ENCODE results near the gene TBL1Y. TPM values are rescaled to one million over a fixed set of nuclear protein-coding genes. Genes with fewer than 3 reads are reported as not detected.

TBL1Y gene
- total RNA-seq, 1 experiment from 2014 or later, result not detected

DNA sequence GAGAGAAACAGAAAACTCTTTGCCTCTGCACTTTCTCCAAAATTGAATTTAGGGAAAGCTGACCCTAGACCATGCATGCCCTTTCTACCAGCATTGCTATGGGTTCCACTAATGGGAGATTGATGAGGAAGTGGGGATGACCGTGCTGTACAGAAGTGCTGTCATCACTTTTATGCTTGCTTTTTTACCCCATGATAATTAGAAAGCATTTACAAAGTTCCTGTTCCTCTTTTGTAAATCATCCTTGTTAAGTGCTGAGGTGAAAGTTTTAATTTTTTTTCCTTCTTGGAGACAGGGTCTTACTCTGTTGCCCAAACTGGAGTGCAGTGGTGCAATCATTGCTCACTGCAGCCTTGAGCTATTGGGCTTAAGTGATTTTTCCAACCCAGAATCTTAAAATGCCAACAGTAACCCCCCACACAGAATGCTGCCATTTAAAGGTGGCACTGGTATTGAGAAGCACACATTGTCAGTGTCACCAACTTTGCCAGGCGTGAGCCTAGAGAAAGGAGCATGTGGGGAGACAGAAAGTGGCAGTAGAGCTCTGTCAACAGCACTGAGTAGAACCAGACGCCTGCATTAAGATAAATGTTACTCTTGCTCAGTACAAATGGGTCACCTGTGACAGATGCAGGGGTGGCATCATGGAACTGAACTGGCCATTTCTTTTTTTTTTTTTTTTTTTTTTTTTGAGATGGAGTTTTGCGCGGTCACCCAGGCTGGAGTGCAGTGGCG, 79.6 kb downstream of the TBL1Y start:
- ATAC-seq (no peak), DNase-seq (ENCODE audit: low read depth, low spot score) (no peak)
- Histone ChIP-seq H3K79me2 (ENCODE audit: insufficient read depth, low read length) (no peaks in the 10 kb centered on the region), H3K9me2 (ENCODE audit: insufficient read depth) (no peaks in the 10 kb centered on the region), H2AFZ (ENCODE audit: low read depth, low read length, poor library complexity, severe bottlenecking) (no peak overlapping the region), H3K9ac (ENCODE audit: low read length) (no peak overlapping the region), H3K4me3 (replicated peaks in 1 of 2; ENCODE audit: low read depth in 1 of 2, low read length in 2 of 2) (no peak overlapping the region), H3K36me3 (ENCODE audit: control insufficient read depth in 1 of 2, insufficient read depth in 2 of 2, low read length in 2 of 2) (no peaks in the 10 kb centered on the region), H3K27ac (ENCODE audit: low read depth, low read length) (no peak overlapping the region), H3K4me2 (ENCODE audit: low read length) (no peak overlapping the region), H3K4me1 (ENCODE audit: control insufficient read depth in 1 of 2, insufficient read depth in 2 of 2, low read length in 2 of 2) (no peaks in the 10 kb centered on the region), H4K20me1 (ENCODE audit: insufficient read depth) (no peaks in the 10 kb centered on the region), H3K9me3 (ENCODE audit: control insufficient read depth in 1 of 2, insufficient read depth in 1 of 2, low read depth in 1 of 2, low read length in 2 of 2) (no peaks in the 10 kb centered on the region), H3K27me3 (ENCODE audit: insufficient read depth, low read length) (no peaks in the 10 kb centered on the region)
- TF ChIP-seq SIN3A (IDR thresholded peaks at IDR 0.05; ENCODE audit: low read depth) (no peak), EGR1 (IDR thresholded peaks at IDR 0.05; ENCODE audit: low read depth) (no peak), TCF7L2 (IDR thresholded peaks at IDR 0.05; ENCODE audit: borderline replicate concordance, extremely low read depth, insufficient read depth, insufficient read length) (no peak), POLR2AphosphoS5 (IDR thresholded peaks at IDR 0.05; ENCODE audit: low read depth, low read length) (no peak), EZH2 (IDR thresholded peaks at IDR 0.05) (no peak), EZH2phosphoT487 (IDR thresholded peaks at IDR 0.05; ENCODE audit: borderline replicate concordance) (no peak), POLR2A (IDR thresholded peaks at IDR 0.05; ENCODE audit: borderline replicate concordance, extremely low read depth, insufficient read depth, insufficient read length) (no peak), CBX3 (IDR thresholded peaks at IDR 0.05; ENCODE audit: low read depth) (no peak), YY1 (IDR thresholded peaks at IDR 0.05; ENCODE audit: extremely low read depth, insufficient replicate concordance, low read depth, low read length) (no peak), ZFX (IDR thresholded peaks at IDR 0.05) (no peak), RAD21 (IDR thresholded peaks at IDR 0.05; ENCODE audit: low read depth) (no peak)
- TF ChIP-seq, protein P1, sequence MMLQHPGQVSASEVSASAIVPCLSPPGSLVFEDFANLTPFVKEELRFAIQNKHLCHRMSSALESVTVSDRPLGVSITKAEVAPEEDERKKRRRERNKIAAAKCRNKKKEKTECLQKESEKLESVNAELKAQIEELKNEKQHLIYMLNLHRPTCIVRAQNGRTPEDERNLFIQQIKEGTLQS (IDR thresholded peaks at IDR 0.05), result no peak
- TF ChIP-seq, protein P2, sequence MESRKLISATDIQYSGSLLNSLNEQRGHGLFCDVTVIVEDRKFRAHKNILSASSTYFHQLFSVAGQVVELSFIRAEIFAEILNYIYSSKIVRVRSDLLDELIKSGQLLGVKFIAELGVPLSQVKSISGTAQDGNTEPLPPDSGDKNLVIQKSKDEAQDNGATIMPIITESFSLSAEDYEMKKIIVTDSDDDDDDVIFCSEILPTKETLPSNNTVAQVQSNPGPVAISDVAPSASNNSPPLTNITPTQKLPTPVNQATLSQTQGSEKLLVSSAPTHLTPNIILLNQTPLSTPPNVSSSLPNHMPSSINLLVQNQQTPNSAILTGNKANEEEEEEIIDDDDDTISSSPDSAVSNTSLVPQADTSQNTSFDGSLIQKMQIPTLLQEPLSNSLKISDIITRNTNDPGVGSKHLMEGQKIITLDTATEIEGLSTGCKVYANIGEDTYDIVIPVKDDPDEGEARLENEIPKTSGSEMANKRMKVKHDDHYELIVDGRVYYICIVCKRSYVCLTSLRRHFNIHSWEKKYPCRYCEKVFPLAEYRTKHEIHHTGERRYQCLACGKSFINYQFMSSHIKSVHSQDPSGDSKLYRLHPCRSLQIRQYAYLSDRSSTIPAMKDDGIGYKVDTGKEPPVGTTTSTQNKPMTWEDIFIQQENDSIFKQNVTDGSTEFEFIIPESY (IDR thresholded peaks at IDR 0.05; ENCODE audit: extremely low read depth, insufficient replicate concordance, low read length), result no peak
- POLR2A ChIA-PET, result no interaction called here
- intact Hi-C loops (cut with micrococcal nuclease), result no loop called here
- no TSS peak for BruUV-seq (replicated peaks)
- CTCF ChIA-PET, result no interaction called here
- RAD21 ChIA-PET (ENCODE audit: low non-redundant PET in 1 of 2, low total read pairs in 2 of 2, uncharacterized antibody in 2 of 2, unreplicated experiment in 2 of 2), result no interaction called here
